Astrocyte (in vitro differentiated cells and primary cell): ENCODE measurements around the gene ANKRD2. TPM values are rescaled to one million over a fixed set of nuclear protein-coding genes. Genes with fewer than 3 reads are reported as not detected.

ENCODE experiments used
- DNase-seq: peaks from one replicate; pipeline ENCODE4 v3.0.0-alpha.2; 2010; ENCODE audit warnings: low read depth
- FAIRE-seq: peaks from 2 replicates; lab custom pipeline; 2011; peaks lifted over from hg19 to GRCh38; lab: Jason Lieb, UNC
- H2AFZ ChIP-seq: 2 replicates; pipeline ENCODE4 v1.6.0; 2012; ENCODE audit warnings: low read depth, low read length, inconsistent platforms
- H3K27ac ChIP-seq: 2 replicates; pipeline ENCODE4 v1.5.1; 2011; ENCODE audit warnings: low read depth, low read length, inconsistent platforms
- H3K27me3 ChIP-seq: 2 replicates; pipeline ENCODE4 v1.6.0; 2011; ENCODE audit warnings: low read length, inconsistent platforms; ENCODE audit not compliant: insufficient read depth
- H3K36me3 ChIP-seq: 2 replicates; pipeline ENCODE4 v1.5.1; 2011; ENCODE audit warnings: low read length, inconsistent platforms; ENCODE audit not compliant: insufficient read depth
- H3K4me1 ChIP-seq: 2 replicates; pipeline ENCODE4 v1.5.1; 2011; ENCODE audit warnings: low read length, inconsistent platforms; ENCODE audit not compliant: insufficient read depth
- H3K4me2 ChIP-seq: 2 replicates; pipeline ENCODE4 v1.6.0; 2012; ENCODE audit warnings: low read length, inconsistent platforms
- H3K4me3 ChIP-seq: 2 replicates; pipeline ENCODE4 v1.5.1; 2011; ENCODE audit warnings: low read depth, mild to moderate bottlenecking, low read length, inconsistent platforms; ENCODE audit not compliant: insufficient read depth
- H3K79me2 ChIP-seq: 2 replicates; pipeline ENCODE4 v1.6.0; 2012; ENCODE audit warnings: mild to moderate bottlenecking, low read length, inconsistent platforms; ENCODE audit not compliant: insufficient read depth
- H3K9ac ChIP-seq: 2 replicates; pipeline ENCODE4 v1.6.0; 2012; ENCODE audit warnings: mild to moderate bottlenecking, low read length, inconsistent platforms
- H3K9me3 ChIP-seq: 2 replicates; pipeline ENCODE4 v1.5.1; 2012; ENCODE audit warnings: low read depth, mild to moderate bottlenecking, low read length, inconsistent platforms; ENCODE audit not compliant: insufficient read depth
- H4K20me1 ChIP-seq: 2 replicates; pipeline ENCODE4 v1.6.0; 2012; ENCODE audit warnings: low read length, inconsistent platforms; ENCODE audit not compliant: insufficient read depth
- H3K27ac Mint-ChIP-seq: one replicate; pipeline ENCODE4 v1.8.0; 2021; ENCODE audit warnings: mild to moderate bottlenecking, mixed read lengths; ENCODE audit not compliant: unreplicated experiment
- H3K27me3 Mint-ChIP-seq: one replicate; pipeline ENCODE4 v1.8.0; 2021; ENCODE audit warnings: low read depth, mixed read lengths; ENCODE audit not compliant: unreplicated experiment
- H3K36me3 Mint-ChIP-seq: one replicate; pipeline ENCODE4 v1.8.0; 2021; ENCODE audit warnings: low read depth, mixed read lengths; ENCODE audit not compliant: unreplicated experiment
- H3K4me1 Mint-ChIP-seq: one replicate; pipeline ENCODE4 v1.8.0; 2021; ENCODE audit warnings: low read depth, mixed read lengths; ENCODE audit not compliant: unreplicated experiment
- H3K4me3 Mint-ChIP-seq: one replicate; pipeline ENCODE4 v1.8.0; 2021; ENCODE audit warnings: mild to moderate bottlenecking, moderate library complexity, mixed read lengths; ENCODE audit not compliant: unreplicated experiment
- H3K9me3 Mint-ChIP-seq: one replicate; pipeline ENCODE4 v1.8.0; 2021; ENCODE audit warnings: mild to moderate bottlenecking, mixed read lengths; ENCODE audit not compliant: unreplicated experiment
- EZH2 ChIP-seq: IDR thresholded peaks from 2 replicates; pipeline ENCODE4 v1.6.1; 2012; ENCODE audit warnings: mild to moderate bottlenecking, low read length, inconsistent platforms; ENCODE audit not compliant: insufficient read depth
- total RNA-seq: library from RNA; stranded (reverse); gene quantifications from 2 replicates; pipeline ENCODE4 v1.2.1, GENCODE V29; 2021
- TF ChIP-seq, protein P1 (sequence below): IDR thresholded peaks from 2 replicates; pipeline ENCODE4 v1.5.1; 2011; ENCODE audit warnings: low read depth, mild to moderate bottlenecking, inconsistent platforms, low read length, moderate library complexity; ENCODE audit not compliant: insufficient read depth

ANKRD2 gene
- total RNA-seq, 1 donor from 2014 or later = 0.36 TPM

GRCh38 chr10:97546456-97547270, 25.9 kb upstream of the ANKRD2 start:
- H3K9me3 ChIP-seq = no peaks in the 10 kb centered on the region
- no peaks in the 10 kb centered on the region for H3K27me3 Mint-ChIP-seq
- no peak overlapping the region for H3K4me2 ChIP-seq
- H3K79me2 ChIP-seq = peaks cover 47% of the 10 kb centered on the region
- H3K27me3 ChIP-seq = no peaks in the 10 kb centered on the region
- no peaks in the 10 kb centered on the region for H3K9me3 Mint-ChIP-seq
- H2AFZ ChIP-seq = no peak overlapping the region
- no peaks in the 10 kb centered on the region for H3K36me3 ChIP-seq
- no peak overlapping the region for H3K27ac ChIP-seq
- peaks cover 36% of the 10 kb centered on the region for H3K4me1 ChIP-seq
- DNase-seq (no peak), FAIRE-seq (no peak)
- peaks cover 7% of the 10 kb centered on the region for H3K36me3 Mint-ChIP-seq
- no peak for TF ChIP-seq EZH2
- TF ChIP-seq, protein P1, sequence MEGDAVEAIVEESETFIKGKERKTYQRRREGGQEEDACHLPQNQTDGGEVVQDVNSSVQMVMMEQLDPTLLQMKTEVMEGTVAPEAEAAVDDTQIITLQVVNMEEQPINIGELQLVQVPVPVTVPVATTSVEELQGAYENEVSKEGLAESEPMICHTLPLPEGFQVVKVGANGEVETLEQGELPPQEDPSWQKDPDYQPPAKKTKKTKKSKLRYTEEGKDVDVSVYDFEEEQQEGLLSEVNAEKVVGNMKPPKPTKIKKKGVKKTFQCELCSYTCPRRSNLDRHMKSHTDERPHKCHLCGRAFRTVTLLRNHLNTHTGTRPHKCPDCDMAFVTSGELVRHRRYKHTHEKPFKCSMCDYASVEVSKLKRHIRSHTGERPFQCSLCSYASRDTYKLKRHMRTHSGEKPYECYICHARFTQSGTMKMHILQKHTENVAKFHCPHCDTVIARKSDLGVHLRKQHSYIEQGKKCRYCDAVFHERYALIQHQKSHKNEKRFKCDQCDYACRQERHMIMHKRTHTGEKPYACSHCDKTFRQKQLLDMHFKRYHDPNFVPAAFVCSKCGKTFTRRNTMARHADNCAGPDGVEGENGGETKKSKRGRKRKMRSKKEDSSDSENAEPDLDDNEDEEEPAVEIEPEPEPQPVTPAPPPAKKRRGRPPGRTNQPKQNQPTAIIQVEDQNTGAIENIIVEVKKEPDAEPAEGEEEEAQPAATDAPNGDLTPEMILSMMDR = no peak
- H4K20me1 ChIP-seq = peaks cover 6% of the 10 kb centered on the region
- H3K4me1 Mint-ChIP-seq = peaks cover 74% of the 10 kb centered on the region
- H3K4me3 Mint-ChIP-seq = peak overlapping the region; percentile 34
- peak overlapping the region; percentile 78 for H3K27ac Mint-ChIP-seq
- H3K4me3 ChIP-seq = no peak overlapping the region
- H3K9ac ChIP-seq = no peak overlapping the region

DNA sequence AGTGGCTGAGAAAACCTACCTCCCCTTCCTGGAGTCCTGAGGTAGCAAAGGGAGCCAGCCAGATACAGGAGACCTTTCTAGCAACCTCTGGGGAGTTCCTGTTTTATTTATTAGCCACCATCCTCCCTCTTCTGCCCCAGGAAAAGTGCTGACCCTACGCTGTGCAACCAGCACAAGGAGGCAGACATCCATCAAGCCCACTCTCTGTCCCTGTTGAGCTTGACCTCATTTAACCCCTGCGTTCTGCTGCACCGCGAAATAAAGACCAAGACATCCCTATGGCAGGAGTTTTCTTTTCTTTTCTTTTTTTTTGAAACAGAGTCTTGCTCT, 25.3 kb upstream of the ANKRD2 start:
- FAIRE-seq (no peak), DNase-seq (no peak)
- no peak overlapping the region for H3K4me3 Mint-ChIP-seq
- Histone ChIP-seq H3K9ac (no peak overlapping the region), H3K36me3 (no peaks in the 10 kb centered on the region), H3K27me3 (no peaks in the 10 kb centered on the region), H3K79me2 (peaks cover 47% of the 10 kb centered on the region), H3K9me3 (no peaks in the 10 kb centered on the region), H4K20me1 (peaks cover 6% of the 10 kb centered on the region), H3K4me1 (peaks cover 30% of the 10 kb centered on the region), H3K4me2 (no peak overlapping the region), H3K27ac (no peak overlapping the region), H3K4me3 (no peak overlapping the region), H2AFZ (no peak overlapping the region)
- no peak for TF ChIP-seq EZH2
- TF ChIP-seq, protein P1 = no peak
- peaks cover 69% of the 10 kb centered on the region for H3K4me1 Mint-ChIP-seq
- no peaks in the 10 kb centered on the region for H3K9me3 Mint-ChIP-seq
- H3K27ac Mint-ChIP-seq = no peak overlapping the region
- H3K27me3 Mint-ChIP-seq = no peaks in the 10 kb centered on the region
- H3K36me3 Mint-ChIP-seq = peaks cover 7% of the 10 kb centered on the region

DNA sequence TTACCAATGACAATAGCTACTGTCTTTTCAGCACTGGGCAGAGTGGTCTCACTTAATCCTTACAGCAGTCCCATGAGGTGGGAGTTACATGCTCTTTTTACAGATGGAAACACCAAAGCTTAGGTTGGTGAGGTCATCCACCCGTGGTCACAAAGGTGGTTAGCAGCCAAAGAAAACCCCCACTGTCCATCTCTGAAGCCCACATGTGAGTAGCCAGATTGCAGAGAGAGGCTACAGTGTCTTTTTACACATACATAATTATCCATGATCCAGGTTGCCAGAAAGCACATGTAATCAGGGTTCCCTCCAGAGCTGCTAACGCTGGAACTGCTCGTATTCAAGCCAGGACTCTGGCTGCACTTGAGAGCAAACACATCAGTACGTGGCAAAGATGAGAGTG, 24.6 kb upstream of the ANKRD2 start:
- H3K9me3 ChIP-seq = no peaks in the 10 kb centered on the region
- peak overlapping the region; percentile 17 for H3K4me2 ChIP-seq
- Mint-ChIP-seq H3K9me3 (no peaks in the 10 kb centered on the region), H3K27ac (peak overlapping the region; percentile 91), H3K4me3 (no peak overlapping the region), H3K4me1 (peaks cover 64% of the 10 kb centered on the region), H3K36me3 (peaks cover 7% of the 10 kb centered on the region), H3K27me3 (no peaks in the 10 kb centered on the region)
- DNase-seq (peak; percentile 45), FAIRE-seq (peak; percentile 5)
- H3K9ac ChIP-seq = no peak overlapping the region
- H4K20me1 ChIP-seq = peaks cover 6% of the 10 kb centered on the region
- H3K79me2 ChIP-seq = peaks cover 52% of the 10 kb centered on the region
- H3K27ac ChIP-seq = no peak overlapping the region
- H2AFZ ChIP-seq = no peak overlapping the region
- no peaks in the 10 kb centered on the region for H3K36me3 ChIP-seq
- no peak overlapping the region for H3K4me3 ChIP-seq
- no peaks in the 10 kb centered on the region for H3K27me3 ChIP-seq
- H3K4me1 ChIP-seq = peaks cover 23% of the 10 kb centered on the region
- TF ChIP-seq, protein P1 = no peak
- TF ChIP-seq EZH2 = no peak
